H54 (cell line): ENCODE measurements around the gene PLD2.
"Not testable (repeated sequence)": the region's sequence is repeated elsewhere in the genome, so short reads cannot be mapped to it uniquely, and the experiment has no call there.

Source experiments
- DNase-seq: peaks from one replicate; pipeline ENCODE4 v3.0.0; 2011; ENCODE audit warnings: low spot score, mixed read lengths; ENCODE audit not compliant: insufficient read length
- FAIRE-seq: peaks from 3 replicates; lab custom pipeline; 2011; peaks lifted over from hg19 to GRCh38; lab: Jason Lieb, UNC
- POLR2A ChIP-seq: IDR thresholded peaks from 2 replicates; pipeline ENCODE4 v1.6.1; 2011; ENCODE audit warnings: low read depth, mild to moderate bottlenecking, low read length

The PLD2 gene

DNA sequence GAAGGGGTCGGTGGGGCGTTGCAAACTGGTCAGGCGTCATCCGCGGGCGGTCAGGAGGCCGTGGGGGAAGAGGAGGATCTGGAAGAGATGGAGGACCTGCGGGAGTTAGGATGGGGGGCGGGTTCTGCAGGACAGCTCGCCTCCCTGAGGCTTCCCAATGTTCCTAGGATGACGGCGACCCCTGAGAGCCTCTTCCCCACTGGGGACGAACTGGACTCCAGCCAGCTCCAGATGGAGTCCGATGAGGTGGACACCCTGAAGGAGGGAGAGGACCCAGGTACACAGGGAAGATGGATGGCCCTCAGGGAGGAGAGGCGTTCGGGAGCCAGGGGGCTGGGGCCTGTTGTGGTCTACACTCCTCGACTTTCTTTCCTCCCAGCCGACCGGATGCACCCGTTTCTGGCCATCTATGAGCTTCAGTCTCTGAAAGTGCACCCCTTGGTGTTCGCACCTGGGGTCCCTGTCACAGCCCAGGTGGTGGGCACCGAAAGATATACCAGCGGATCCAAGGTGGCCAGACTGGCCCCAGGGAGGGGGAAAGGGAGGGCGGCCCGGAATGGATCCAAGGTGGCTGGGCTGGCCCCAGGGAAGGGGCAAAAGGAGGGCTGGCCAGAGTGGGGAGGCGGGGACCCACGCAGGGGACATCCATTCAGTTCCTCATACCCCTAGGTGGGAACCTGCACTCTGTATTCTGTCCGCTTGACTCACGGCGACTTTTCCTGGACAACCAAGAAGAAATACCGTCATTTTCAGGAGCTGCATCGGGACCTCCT, 839 bp downstream of the PLD2 start:
- DNase-seq: no peak
- TF ChIP-seq POLR2A: no peak
- no peak for FAIRE-seq

DNA sequence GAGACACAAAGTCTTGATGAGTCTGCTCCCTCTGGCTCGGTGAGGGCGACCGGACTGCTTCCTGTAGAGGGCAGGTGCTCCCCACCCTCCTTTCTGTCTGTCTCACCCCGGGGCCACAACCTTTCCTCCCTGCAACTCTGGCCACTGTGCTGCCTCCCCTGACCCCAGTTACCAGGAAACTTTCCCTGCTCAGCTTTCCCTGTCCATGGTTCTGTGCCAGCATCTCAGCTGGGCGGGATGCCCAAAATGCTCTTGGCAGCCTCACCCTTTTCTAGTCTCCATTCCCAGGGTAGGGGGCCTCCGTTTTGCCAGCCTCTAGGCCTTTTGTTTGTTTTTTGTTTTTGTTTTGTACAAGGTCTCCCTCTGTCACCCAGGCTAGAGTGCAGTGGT, 1.4 kb downstream of the PLD2 start:
- FAIRE-seq (no peak), DNase-seq (no peak)
- TF ChIP-seq POLR2A: no peak

DNA sequence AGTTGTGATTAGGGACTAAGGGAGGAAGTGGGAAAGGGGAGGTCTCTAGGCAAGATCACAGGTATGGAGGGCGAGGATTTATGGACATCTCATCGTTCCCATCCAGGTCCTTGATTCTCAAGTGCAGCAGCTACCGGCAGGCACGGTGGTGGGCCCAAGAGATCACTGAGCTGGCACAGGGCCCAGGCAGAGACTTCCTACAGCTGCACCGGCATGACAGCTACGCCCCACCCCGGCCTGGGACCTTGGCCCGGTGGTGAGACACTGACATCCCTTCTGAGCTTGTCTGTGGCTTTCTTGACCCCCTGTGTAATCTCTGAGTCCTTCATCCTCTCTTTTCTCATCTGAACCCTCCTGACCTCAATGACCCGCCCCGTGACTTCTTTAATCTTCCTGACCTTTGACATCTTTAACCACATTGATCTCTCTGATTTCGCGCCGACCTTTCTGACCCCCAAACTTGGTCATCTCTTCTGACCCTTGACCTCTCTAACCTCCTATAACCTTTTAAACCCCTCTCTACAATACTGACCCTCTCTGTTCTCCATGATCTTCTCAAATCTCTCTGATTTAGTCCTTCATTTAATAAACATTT, 3.8 kb downstream of the PLD2 start:
- DNase-seq (no peak), FAIRE-seq (no peak)
- TF ChIP-seq POLR2A: no peak

DNA sequence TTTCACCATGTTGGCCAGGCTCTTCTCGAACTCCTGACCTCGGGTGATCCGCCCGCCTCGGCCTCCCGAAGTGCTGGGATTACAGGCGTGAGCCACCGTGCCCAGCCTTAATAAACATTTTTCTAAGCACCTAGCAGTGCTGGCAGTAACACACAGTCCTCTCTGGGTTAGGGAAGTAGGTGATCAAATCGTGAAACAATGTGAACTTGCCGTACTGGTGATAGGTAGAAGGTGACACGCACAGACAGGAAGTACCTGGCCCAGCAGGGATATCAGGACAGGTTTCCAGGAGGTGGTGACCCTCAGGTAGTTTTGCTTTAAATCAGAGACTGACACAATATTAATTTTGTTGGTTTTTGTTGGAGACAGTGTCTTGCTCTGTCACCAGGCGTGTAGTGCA, 4.5 kb downstream of the PLD2 start:
- no peak for TF ChIP-seq POLR2A
- no peak for FAIRE-seq
- DNase-seq: no peak

DNA sequence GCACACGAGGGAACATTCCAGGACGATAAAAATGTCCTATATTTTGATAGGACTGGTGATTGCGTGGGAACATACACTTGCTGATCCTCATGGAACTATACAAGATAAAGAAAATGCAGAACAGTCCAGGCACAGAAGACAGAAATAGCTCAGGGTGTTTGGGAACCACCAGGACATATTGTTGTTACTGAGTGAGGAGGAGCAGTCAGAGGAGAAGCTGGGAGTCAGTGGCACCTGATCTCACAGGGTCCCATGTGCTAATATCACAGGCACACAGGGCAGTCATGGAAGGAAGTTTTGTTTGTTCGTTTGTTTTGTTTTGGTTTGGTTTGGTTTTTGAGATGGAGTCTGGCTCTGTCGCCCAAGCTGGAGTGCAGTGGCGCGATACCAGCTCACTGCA, 5.7 kb downstream of the PLD2 start:
- FAIRE-seq (no peak), DNase-seq (no peak)
- no peak for TF ChIP-seq POLR2A

DNA sequence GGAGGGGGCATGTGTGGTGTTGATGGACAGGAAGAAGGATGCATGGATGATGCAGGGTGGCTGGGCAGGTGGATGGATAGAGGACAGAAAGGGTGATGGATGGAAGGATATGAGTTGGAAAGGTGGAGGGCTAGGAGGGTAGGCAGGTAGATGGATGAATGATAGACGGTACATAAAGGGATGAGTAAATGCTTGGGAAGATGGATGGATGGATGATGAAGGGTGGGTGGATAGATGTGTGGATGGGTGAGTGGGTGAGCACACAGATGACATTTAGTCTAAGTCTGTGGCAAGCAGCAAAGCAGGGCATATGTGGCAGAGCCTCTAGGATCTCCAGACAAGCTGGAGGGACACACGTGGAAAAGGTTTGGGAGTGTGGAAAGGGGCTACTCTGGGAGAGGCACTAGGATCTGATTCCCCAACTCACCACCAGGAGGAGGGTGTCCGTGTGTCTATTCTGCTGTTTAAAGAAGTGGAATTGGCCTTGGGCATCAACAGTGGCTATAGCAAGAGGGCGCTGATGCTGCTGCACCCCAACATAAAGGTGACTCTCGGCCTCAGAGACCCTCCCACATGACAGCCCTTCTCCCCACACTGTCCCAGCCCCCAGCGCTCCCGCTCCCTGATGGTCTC, 8.2 kb downstream of the PLD2 start:
- no peak for TF ChIP-seq POLR2A
- DNase-seq: no peak
- no peak for FAIRE-seq

DNA sequence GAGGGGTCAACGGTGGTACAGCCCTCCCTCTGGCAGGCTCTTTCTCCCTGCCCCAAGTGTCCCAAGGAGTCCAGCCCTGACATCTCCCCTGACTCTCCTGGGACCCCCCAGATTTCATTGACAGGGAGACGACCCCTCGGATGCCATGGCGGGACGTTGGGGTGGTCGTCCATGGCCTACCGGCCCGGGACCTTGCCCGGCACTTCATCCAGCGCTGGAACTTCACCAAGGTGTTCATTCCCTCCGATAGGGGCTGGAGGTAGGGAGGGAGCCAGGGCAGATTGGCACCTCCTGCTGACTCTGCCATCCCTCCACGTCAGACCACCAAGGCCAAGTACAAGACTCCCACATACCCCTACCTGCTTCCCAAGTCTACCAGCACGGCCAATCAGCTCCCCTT, 9.9 kb downstream of the PLD2 start:
- no peak for DNase-seq
- no peak for TF ChIP-seq POLR2A
- FAIRE-seq: no peak

DNA sequence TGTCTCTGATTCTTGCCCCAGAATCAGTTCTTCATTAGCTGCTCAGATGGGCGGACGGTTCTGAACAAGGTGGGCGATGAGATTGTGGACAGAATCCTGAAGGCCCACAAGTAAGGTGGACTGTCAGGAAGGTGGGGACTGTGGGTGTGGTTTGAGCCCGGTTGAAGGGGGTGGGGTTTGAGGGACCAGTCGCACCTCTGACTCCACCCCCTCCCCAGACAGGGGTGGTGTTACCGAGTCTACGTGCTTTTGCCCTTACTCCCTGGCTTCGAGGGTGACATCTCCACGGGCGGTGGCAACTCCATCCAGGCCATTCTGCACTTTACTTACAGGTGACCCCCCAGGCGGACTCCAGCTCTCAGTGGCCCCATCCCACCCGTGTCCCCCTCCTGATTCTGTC, 11.3 kb downstream of the PLD2 start:
- DNase-seq (no peak), FAIRE-seq (no peak)
- no peak for TF ChIP-seq POLR2A

DNA sequence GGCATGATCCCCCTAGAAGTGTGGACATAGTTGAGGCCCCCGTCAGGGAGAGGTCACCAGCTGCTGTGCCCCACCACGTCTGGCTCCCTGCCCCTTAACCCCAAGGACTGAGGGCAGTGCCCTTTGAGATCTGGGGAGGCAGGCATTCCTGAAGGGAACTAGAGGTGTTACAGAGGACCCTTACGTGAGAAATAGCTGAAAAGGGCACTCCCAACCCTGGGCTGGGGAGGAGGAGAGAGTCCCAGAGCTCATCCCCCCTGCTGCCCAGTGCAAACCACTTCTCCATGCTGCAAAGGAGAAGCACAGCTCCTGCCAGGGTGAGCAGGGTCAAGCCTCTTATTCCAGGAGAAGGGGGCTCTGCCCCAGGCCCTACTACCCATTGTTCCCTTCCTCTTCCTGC, 15.9 kb downstream of the PLD2 start:
- FAIRE-seq: no peak
- DNase-seq: no peak
- TF ChIP-seq POLR2A: no peak

DNA sequence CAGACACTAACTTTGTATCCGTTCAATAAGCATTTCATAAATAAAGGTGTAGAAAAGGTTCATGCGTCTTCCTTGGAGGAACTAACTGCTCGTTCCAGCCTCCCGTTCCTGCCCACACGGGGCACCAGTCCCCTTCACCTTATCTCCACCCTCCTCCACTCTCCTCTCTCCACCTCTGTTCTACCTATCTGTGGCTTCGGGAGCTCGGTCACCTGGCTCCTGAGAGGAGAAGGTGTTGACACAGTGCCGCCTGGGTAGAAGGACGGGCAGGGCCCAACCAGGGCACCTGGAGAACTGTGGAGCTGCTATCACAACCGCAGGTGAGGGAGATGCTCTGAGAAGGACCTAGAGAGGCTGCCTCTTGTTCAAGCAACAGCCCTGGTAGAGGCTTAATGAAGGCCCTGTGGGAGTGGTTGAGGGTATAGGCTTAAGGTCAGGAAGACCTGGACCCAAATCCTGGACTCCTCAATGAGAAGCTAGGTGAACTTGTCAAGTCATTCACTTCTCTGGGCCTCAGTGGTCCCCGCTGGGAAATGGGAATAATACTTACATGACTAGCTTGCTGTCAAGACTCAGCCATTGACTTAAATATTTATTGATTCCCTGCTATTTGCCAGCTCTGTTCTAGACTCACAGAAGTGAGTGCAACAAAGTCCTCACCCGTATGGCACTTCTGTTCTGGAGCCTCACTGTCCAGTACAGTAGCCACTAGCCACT, 16.6 kb downstream of the PLD2 start:
- FAIRE-seq (no peak), DNase-seq (no peak)

DNA sequence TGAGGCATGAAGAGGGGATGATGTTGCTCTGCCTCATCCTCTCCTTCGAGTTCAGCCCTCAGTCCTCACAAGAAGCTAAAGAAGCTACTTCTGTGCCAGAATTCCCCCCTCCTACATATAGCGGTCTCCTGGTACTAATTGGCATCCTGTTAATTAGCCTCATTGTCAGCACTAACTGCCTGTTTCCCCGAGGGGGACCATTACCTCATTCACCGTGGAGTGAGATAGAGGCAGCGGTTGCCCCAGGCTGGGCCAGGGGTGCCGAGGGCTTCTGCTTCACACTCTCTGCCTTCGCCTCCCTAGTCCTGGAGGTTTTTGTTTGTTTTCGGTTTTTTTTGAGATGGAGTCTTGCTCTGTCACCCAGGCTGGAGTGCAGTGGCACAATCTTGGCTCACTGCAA, 20.4 kb downstream of the PLD2 start:
- FAIRE-seq: no peak

More for the DNA sequence above, 16.6 kb downstream of the PLD2 start:
- no peak for TF ChIP-seq POLR2A

DNA sequence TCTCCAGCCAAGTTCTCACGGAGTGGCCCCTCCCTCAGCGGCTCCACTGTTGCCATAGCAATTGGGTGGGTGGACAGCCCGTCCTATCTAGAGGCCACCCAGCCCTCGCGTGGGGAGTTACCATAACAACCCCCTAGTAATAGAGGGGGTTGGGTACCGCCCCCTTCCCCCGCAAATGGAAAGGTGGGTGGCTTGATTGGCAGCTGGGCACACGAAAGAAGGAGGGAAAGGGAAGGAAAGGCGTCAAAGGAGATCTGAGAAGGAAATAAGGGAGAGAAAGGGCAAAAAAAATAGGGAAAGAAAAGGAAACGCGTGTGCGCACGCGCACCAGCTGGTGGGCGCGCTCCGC, 25.9 kb downstream of the PLD2 start:
- not testable (repeated sequence) for DNase-seq, FAIRE-seq

More for the DNA sequence above, 20.4 kb downstream of the PLD2 start:
- DNase-seq: no peak
- no peak for TF ChIP-seq POLR2A

DNA sequence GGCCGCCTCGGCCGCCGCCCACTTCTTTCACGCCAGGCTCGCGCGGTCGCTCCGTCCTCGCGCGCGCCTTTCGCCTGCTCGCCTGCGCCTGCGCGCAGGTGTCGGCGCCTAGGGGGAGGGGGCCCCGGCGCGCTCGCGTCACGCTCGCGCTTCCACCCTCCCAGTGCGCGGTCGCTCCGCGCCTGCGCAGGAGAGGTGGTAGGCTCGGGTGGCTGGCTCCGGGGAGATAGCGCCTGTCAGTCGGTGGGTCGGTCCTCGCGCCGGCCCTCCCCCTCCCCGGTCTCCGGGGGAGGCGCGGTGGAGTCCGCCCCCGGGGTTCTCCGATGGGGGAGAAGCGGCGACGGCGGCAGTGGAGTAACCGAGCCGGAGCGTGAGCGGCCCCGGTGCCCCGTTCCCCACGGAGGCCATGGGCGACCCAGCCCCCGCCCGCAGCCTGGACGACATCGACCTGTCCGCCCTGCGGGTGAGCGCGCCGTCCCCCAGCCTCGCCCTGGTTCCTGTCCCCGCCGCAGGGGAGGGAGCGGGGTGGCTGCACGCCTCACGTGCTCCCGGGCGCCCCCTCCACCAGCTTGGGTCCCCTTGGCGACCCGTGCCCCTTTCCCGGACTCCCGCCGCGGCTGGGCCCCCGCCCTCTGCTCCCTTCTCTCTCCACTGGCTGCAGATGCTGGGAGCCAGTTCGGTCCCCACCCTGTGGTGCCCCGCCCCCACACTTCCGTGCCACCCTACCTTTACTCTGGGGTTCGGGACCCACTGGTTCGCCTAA, 26.4 kb downstream of the PLD2 start, which contains the start of gene MINK1:
TSS of gene MINK1 (plus strand) at position 163 of the 763 bp plus-strand sequence. CDS start at position 407, 244 bp downstream.
- FAIRE-seq (no peak), DNase-seq (peak; percentile 98)
- peak; percentile 69 for TF ChIP-seq POLR2A
